IMR-90 (cell line): ENCODE results near the gene STYXL1. TPM values are rescaled to one million over a fixed set of nuclear protein-coding genes. Genes with fewer than 3 reads are reported as not detected.

Experiments used
- ATAC-seq: fragments of 200-7000 bp; cut with Tn5 transposase; 2 replicates; pipeline ENCODE4 v1.9.1; 2020; ENCODE audit warnings: low read depth, mild to moderate bottlenecking, moderate library complexity
- BruUV-seq: library from RNA; stranded (reverse); fragments of 400-500 nt; replicated peaks from 2 replicates; lab custom pipeline; 2021; lab: Mats Ljungman, UMichigan
- CTCF ChIA-PET: fragments of 300-600 bp; formaldehyde crosslinking; extraction: SDS; loops from one replicate; lab custom pipeline; 2021; ENCODE audit warnings: antibody characterized with exemption; lab: Yijun Ruan, JAX
- POLR2A ChIA-PET: fragments of 300-600 bp; sonication (Branson Sonifier 250); formaldehyde crosslinking; loops from one replicate; lab custom pipeline; 2022; ENCODE audit warnings: antibody characterized with exemption; ENCODE audit not compliant: unreplicated experiment; lab: Charles Lee
- DNase-seq: peaks from one replicate; pipeline ENCODE4 v3.0.0; 2013
- H2AFZ ChIP-seq: replicated peaks from 2 replicates; pipeline ENCODE3; 2013; ENCODE audit warnings: low read length, mild to moderate bottlenecking; ENCODE audit not compliant: poor library complexity
- H2AK5ac ChIP-seq: 2 replicates; pipeline ENCODE4 v1.6.1; 2013; ENCODE audit warnings: low read depth, low read length, inconsistent platforms
- H2AK9ac ChIP-seq: replicated peaks from 2 replicates; pipeline ENCODE3; 2013; ENCODE audit warnings: mild to moderate bottlenecking, low read depth, low read length, moderate library complexity; ENCODE audit not compliant: poor library complexity
- H2BK120ac ChIP-seq: 2 replicates; pipeline ENCODE4 v1.6.1; 2013; ENCODE audit warnings: low read depth, low read length, inconsistent platforms
- H2BK15ac ChIP-seq: 3 replicates; pipeline ENCODE4 v1.6.1; 2013; ENCODE audit warnings: low read depth, low read length, inconsistent platforms
- H2BK20ac ChIP-seq: 2 replicates; pipeline ENCODE4 v1.6.1; 2013; ENCODE audit warnings: low read depth, mild to moderate bottlenecking, inconsistent platforms, low read length, moderate library complexity
- H2BK5ac ChIP-seq: 2 replicates; pipeline ENCODE4 v1.6.1; 2013; ENCODE audit warnings: mild to moderate bottlenecking, low read depth, low read length, inconsistent platforms; ENCODE audit not compliant: poor library complexity, severe bottlenecking
- H3K14ac ChIP-seq: replicated peaks from 2 replicates; pipeline ENCODE4 v1.6.1; 2013; ENCODE audit warnings: low read depth, low read length, inconsistent platforms
- H3K18ac ChIP-seq: 2 replicates; pipeline ENCODE4 v1.6.1; 2013; ENCODE audit warnings: low read depth, low read length, control low read depth
- H3K23ac ChIP-seq: 2 replicates; pipeline ENCODE4 v1.6.1; 2013; ENCODE audit warnings: low read depth, low read length, inconsistent platforms
- H3K27ac ChIP-seq: 2 replicates; pipeline ENCODE4 v1.5.1; 2013; ENCODE audit warnings: mild to moderate bottlenecking, control low read depth, low read length; ENCODE audit not compliant: insufficient read depth
- H3K27me3 ChIP-seq: 2 replicates; pipeline ENCODE4 v1.6.1; 2013; ENCODE audit warnings: low read length; ENCODE audit not compliant: control insufficient read depth, insufficient read depth
- H3K36me3 ChIP-seq: 2 replicates; pipeline ENCODE4 v1.6.1; 2013; ENCODE audit warnings: low read length, mixed read lengths; ENCODE audit not compliant: control insufficient read depth, insufficient read depth
- H3K4ac ChIP-seq: 2 replicates; pipeline ENCODE4 v1.6.1; 2013; ENCODE audit warnings: low read depth, low read length, inconsistent platforms
- H3K4me1 ChIP-seq: 2 replicates; pipeline ENCODE4 v1.6.1; 2013; ENCODE audit warnings: low read length, mixed read lengths; ENCODE audit not compliant: control insufficient read depth, insufficient read depth
- H3K4me2 ChIP-seq: 2 replicates; pipeline ENCODE4 v1.6.1; 2013; ENCODE audit warnings: low read depth, mild to moderate bottlenecking, control low read depth, low read length, moderate library complexity
- H3K4me3 ChIP-seq: 2 replicates; pipeline ENCODE4 v1.5.1; 2013; ENCODE audit warnings: low read depth, mild to moderate bottlenecking, control low read depth, low read length, moderate library complexity; ENCODE audit not compliant: insufficient read depth
- H3K56ac ChIP-seq: 2 replicates; pipeline ENCODE4 v1.6.1; 2013; ENCODE audit warnings: low read length, inconsistent platforms; ENCODE audit not compliant: insufficient read depth; ENCODE audit errors: extremely low read depth
- H3K79me1 ChIP-seq, 2 experiments: 2 replicates each; pipeline ENCODE4 v1.6.1; 2013; ENCODE audit warnings: low read length in 2 of 2, inconsistent platforms in 1 of 2, low read depth in 1 of 2
- H3K9ac ChIP-seq: 2 replicates; pipeline ENCODE4 v1.6.1; 2013; ENCODE audit warnings: low read depth, low read length, control low read depth
- H3K9me1 ChIP-seq: 2 replicates; pipeline ENCODE4 v1.6.1; 2013; ENCODE audit warnings: low read length, inconsistent platforms; ENCODE audit not compliant: insufficient read depth
- H3K9me3 ChIP-seq: 2 replicates; pipeline ENCODE4 v1.6.1; 2013; ENCODE audit warnings: low read length; ENCODE audit not compliant: control insufficient read depth, insufficient read depth
- H4K20me1 ChIP-seq: 2 replicates; pipeline ENCODE4 v1.6.1; 2013; ENCODE audit warnings: low read length, inconsistent platforms; ENCODE audit not compliant: insufficient read depth
- H4K5ac ChIP-seq: 2 replicates; pipeline ENCODE4 v1.6.1; 2013; ENCODE audit warnings: mild to moderate bottlenecking, low read depth, low read length, control low read depth
- H4K8ac ChIP-seq, 2 experiments: 2 replicates each; pipeline ENCODE4 v1.6.1; 2013; ENCODE audit warnings: low read depth in 2 of 2, low read length in 2 of 2, control low read depth in 1 of 2, inconsistent platforms in 1 of 2
- H4K91ac ChIP-seq: 2 replicates; pipeline ENCODE4 v1.6.1; 2013; ENCODE audit warnings: low read depth, low read length, inconsistent platforms; ENCODE audit not compliant: insufficient read depth
- CHD1 ChIP-seq: IDR thresholded peaks from 2 replicates; pipeline ENCODE4 v1.6.1; 2012; ENCODE audit warnings: low read depth, low read length, improper control_type of control experiment
- MAFK ChIP-seq: IDR thresholded peaks from 2 replicates; pipeline ENCODE4 v1.6.1; 2012; ENCODE audit warnings: low read depth, low read length, improper control_type of control experiment
- MAZ ChIP-seq: IDR thresholded peaks from 2 replicates; pipeline ENCODE4 v1.6.1; 2012; ENCODE audit warnings: low read depth, mild to moderate bottlenecking, low read length, improper control_type of control experiment, moderate library complexity, borderline replicate concordance
- NFE2L2 ChIP-seq: fragments of 150-350 bp; IDR thresholded peaks from 2 replicates; pipeline ENCODE4 v1.6.1; 2016; ENCODE audit warnings: low read depth, mild to moderate bottlenecking, low read length
- SMC3 ChIP-seq: fragments of 150-350 bp; IDR thresholded peaks from 2 replicates; pipeline ENCODE4 v1.6.1; 2016; ENCODE audit warnings: low read depth, mild to moderate bottlenecking, antibody characterized with exemption, low read length, moderate library complexity
- WGBS, 2 experiments: methylation state at CpG; one replicate each; pipeline versions ENCODE4 v1.1.5 to v1.1.7; 2013; ENCODE audit warnings: missing lambda C conversion rate in 2 of 2; ENCODE audit not compliant: insufficient read length in 1 of 2; ENCODE audit errors: extremely low coverage in 2 of 2; 5-methylcytosine and 5-hydroxymethylcytosine counted together
- dilution Hi-C: fragments of 300-500 bp; cut with HindIII; formaldehyde crosslinking; loops from one replicate; pipeline ENCODE4 v1.14.3; 2018; ENCODE audit warnings: low sequenced_read_pairs; ENCODE audit not compliant: unreplicated experiment
- in situ Hi-C: fragments of 300-500 bp; cut with MboI; formaldehyde crosslinking; loops from 3 replicates; pipeline ENCODE4 v1.14.3; 2019; ENCODE audit warnings: low sequenced_read_pairs, inconsistent platforms, mixed read lengths
- intact Hi-C: fragments of 100-400 bp; cut with micrococcal nuclease; formaldehyde crosslinking; loops from 2 replicates; pipeline ENCODE4 v1.10.0; 2022
- polyA plus RNA-seq, 3 experiments: library from polyadenylated mRNA; depleted of rRNA; stranded (reverse); fragments of >200 nt; gene quantifications; 2 replicates each; pipeline ENCODE4 v1.2.3, GENCODE V29; 2012; ENCODE audit warnings: low replicate concordance in 1 of 3
- total RNA-seq: library from RNA; depleted of rRNA; stranded (reverse); fragments of >200 nt; gene quantifications from 2 replicates; pipeline ENCODE4 v1.2.3, GENCODE V29; 2012
- TF ChIP-seq, protein P1 (sequence below): fragments of 150-350 bp; IDR thresholded peaks from 2 replicates; pipeline ENCODE4 v1.6.1; 2017; ENCODE audit warnings: mild to moderate bottlenecking, antibody characterized with exemption, low read length, low read depth

Gene STYXL1
- total and polyA plus RNA-seq, 2 of the 4 experiments (the other 2 are of a cell fraction): 66.1 to 73.8 TPM

- TF ChIP-seq, protein P1, sequence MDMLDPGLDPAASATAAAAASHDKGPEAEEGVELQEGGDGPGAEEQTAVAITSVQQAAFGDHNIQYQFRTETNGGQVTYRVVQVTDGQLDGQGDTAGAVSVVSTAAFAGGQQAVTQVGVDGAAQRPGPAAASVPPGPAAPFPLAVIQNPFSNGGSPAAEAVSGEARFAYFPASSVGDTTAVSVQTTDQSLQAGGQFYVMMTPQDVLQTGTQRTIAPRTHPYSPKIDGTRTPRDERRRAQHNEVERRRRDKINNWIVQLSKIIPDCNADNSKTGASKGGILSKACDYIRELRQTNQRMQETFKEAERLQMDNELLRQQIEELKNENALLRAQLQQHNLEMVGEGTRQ: no peak
Measured at GRCh38 chr7:76066716-76067503, 19.1 kb upstream of the STYXL1 start (continued).

GRCh38 chr7:76065016-76065612 lies 17.3 kb upstream of the STYXL1 start:
- no peaks in the 10 kb centered on the region for H3K27me3 ChIP-seq
- H2BK20ac ChIP-seq: no peak overlapping the region
- peaks cover 3% of the 10 kb centered on the region for H3K4me1 ChIP-seq
- ATAC-seq (no peak), DNase-seq (no peak)
- no peak overlapping the region for H3K18ac ChIP-seq
- intact Hi-C loops (no loop called here), in situ Hi-C loops (loop anchor here (5.0 kb wide), 1 partner anchor 67 kb away; no protein-coding TSS in a partner anchor), dilution Hi-C loops (no loop called here)
- no peak overlapping the region for H3K14ac ChIP-seq
- CTCF ChIA-PET: no interaction called here
- no peak overlapping the region for H3K9ac ChIP-seq
- no peak overlapping the region for H3K23ac ChIP-seq
- no peaks in the 10 kb centered on the region for H3K9me3 ChIP-seq
- H4K8ac ChIP-seq: no peak overlapping the region
- H4K5ac ChIP-seq: no peak overlapping the region
- no peak overlapping the region for H4K91ac ChIP-seq
- H3K79me1 ChIP-seq: peaks cover 2 to 23% of the 10 kb centered on the region in 2 experiments; a peak in 3 of 4 replicates
- no TSS peak for BruUV-seq
- TF ChIP-seq CHD1 (no peak), MAFK (no peak), MAZ (no peak), NFE2L2 (no peak), SMC3 (no peak)
- H3K56ac ChIP-seq: no peak overlapping the region
- no peak overlapping the region for H3K4me2 ChIP-seq
- no peak overlapping the region for H3K4me3 ChIP-seq
- H3K27ac ChIP-seq: no peak overlapping the region
- H3K36me3 ChIP-seq: peaks cover 63% of the 10 kb centered on the region
- H2BK120ac ChIP-seq: no peak overlapping the region
- peaks cover 2% of the 10 kb centered on the region; the same call in 1 of the 2 replicates for H4K20me1 ChIP-seq
- H3K4ac ChIP-seq: no peak overlapping the region
- POLR2A ChIA-PET: no interaction called here
- H3K9me1 ChIP-seq: peaks cover 14% of the 10 kb centered on the region
- no peak overlapping the region for H2AFZ ChIP-seq
- no peak overlapping the region for H2BK15ac ChIP-seq
- H2BK5ac ChIP-seq: no peak overlapping the region
- H2AK9ac ChIP-seq: peak overlapping the region; percentile 48
- WGBS, 2 experiments: 100% methylated on average over 2 of the region's 14 CpGs; no CpG with 5 or more reads in 1 of the 2 experiments
- no peak overlapping the region for H2AK5ac ChIP-seq
